AG04450 (cell line): ENCODE results near the gene CRHR2. TPM values are rescaled to one million over a fixed set of nuclear protein-coding genes. Genes with fewer than 3 reads are reported as not detected.

Experiments used
- CTCF ChIA-PET: fragments of 300-600, 350-600 bp; formaldehyde crosslinking; extraction: SDS; loops from one replicate; lab custom pipeline; 2022; ENCODE audit warnings: antibody characterized with exemption, inconsistent platforms; lab: Charles Lee
- POLR2A ChIA-PET: fragments of 350-600 bp; formaldehyde crosslinking; extraction: SDS; loops from one replicate; lab custom pipeline; 2021; ENCODE audit warnings: antibody characterized with exemption, inconsistent platforms; lab: Yijun Ruan, JAX
- DNase-seq: peaks from one replicate; pipeline ENCODE4 v3.0.0-alpha.2; 2011; ENCODE audit warnings: low read depth, low spot score
- H3K27ac ChIP-seq: one replicate; pipeline ENCODE4 v1.5.1; 2012; ENCODE audit warnings: low read depth, low read length, control low read depth
- H3K27me3 ChIP-seq: one replicate; pipeline ENCODE4 v1.6.0; 2012; ENCODE audit warnings: low read length; ENCODE audit not compliant: control insufficient read depth, insufficient read depth
- H3K4me3 ChIP-seq: 2 replicates; pipeline ENCODE4 v1.5.1; 2011; ENCODE audit warnings: mild to moderate bottlenecking, low read depth, low read length, control low read depth
- H3K9me3 ChIP-seq: 2 replicates; pipeline ENCODE4 v1.5.1; 2012; ENCODE audit warnings: low read length; ENCODE audit not compliant: control insufficient read depth, insufficient read depth
- CTCF ChIP-seq: IDR thresholded peaks from 2 replicates; pipeline ENCODE4 v1.5.1; 2011; ENCODE audit warnings: low read depth, low read length, control low read depth, inconsistent platforms
- polyA plus RNA-seq: library from polyadenylated mRNA; depleted of rRNA; stranded (reverse); fragments of >200 nt; gene quantifications from 2 replicates; pipeline ENCODE4 v1.2.3, GENCODE V29; 2011

CRHR2 gene
- polyA plus RNA-seq, 1 experiment: not detected

GRCh38 chr7:30664184-30664885 is 17.9 kb downstream of the CRHR2 start:
- no peak overlapping the region for H3K4me3 ChIP-seq
- H3K9me3 ChIP-seq: no peaks in the 10 kb centered on the region
- no peak for DNase-seq
- H3K27ac ChIP-seq: no peak overlapping the region
- H3K27me3 ChIP-seq: peaks cover 16% of the 10 kb centered on the region
- no peak for TF ChIP-seq CTCF
- CTCF ChIA-PET: no interaction called here
- POLR2A ChIA-PET: no interaction called here

GRCh38 chr7:30663414-30663813 is 18.8 kb downstream of the CRHR2 start:
- no peak for TF ChIP-seq CTCF
- Histone ChIP-seq H3K9me3 (no peaks in the 10 kb centered on the region), H3K27me3 (peaks cover 16% of the 10 kb centered on the region), H3K4me3 (no peak overlapping the region), H3K27ac (no peak overlapping the region)
- ChIA-PET CTCF (no interaction called here), POLR2A (no interaction called here)
- no peak for DNase-seq

GRCh38 chr7:30662431-30662939 is 19.8 kb downstream of the CRHR2 start:
- POLR2A ChIA-PET: no interaction called here
- no peak for TF ChIP-seq CTCF

GRCh38 chr7:30661926-30662325 is 20.3 kb downstream of the CRHR2 start:
- no peak for DNase-seq
- no peak overlapping the region for H3K27ac ChIP-seq
- H3K27me3 ChIP-seq: peaks cover 13% of the 10 kb centered on the region
- CTCF ChIA-PET: no interaction called here
- no peak overlapping the region for H3K4me3 ChIP-seq
- no peak for TF ChIP-seq CTCF
- H3K9me3 ChIP-seq: no peaks in the 10 kb centered on the region
- POLR2A ChIA-PET: no interaction called here

More at GRCh38 chr7:30662431-30662939, 19.8 kb downstream of the CRHR2 start:
- no peak for DNase-seq
- Histone ChIP-seq H3K27ac (no peak overlapping the region), H3K9me3 (no peaks in the 10 kb centered on the region), H3K4me3 (no peak overlapping the region), H3K27me3 (peaks cover 13% of the 10 kb centered on the region)
- CTCF ChIA-PET: no interaction called here

GRCh38 chr7:30660331-30661255 is 21.7 kb downstream of the CRHR2 start:
- CTCF ChIA-PET: interaction anchor here (0.5 to 1.8 kb wide), 3 partner anchors 7 to 150 kb away, joined by 3 to 5 read pairs (median 3); no protein-coding TSS in a partner anchor
- DNase-seq: no peak
- POLR2A ChIA-PET: no interaction called here
- Histone ChIP-seq H3K27me3 (peaks cover 13% of the 10 kb centered on the region), H3K4me3 (no peak overlapping the region), H3K9me3 (no peaks in the 10 kb centered on the region), H3K27ac (no peak overlapping the region)
- no peak for TF ChIP-seq CTCF
